GM19438 (cell line): ENCODE measurements around the gene NGRN.
"Not testable (repeated sequence)": the region's sequence is repeated elsewhere in the genome, so short reads cannot be mapped to it uniquely, and the experiment has no call there.

ENCODE experiments used
- ATAC-seq: cut with Tn5 transposase; IDR thresholded peaks from one replicate; pipeline ENCODE4 v1.9.1; 2021; ENCODE audit warnings: low read depth; ENCODE audit not compliant: unreplicated experiment

The NGRN gene

DNA sequence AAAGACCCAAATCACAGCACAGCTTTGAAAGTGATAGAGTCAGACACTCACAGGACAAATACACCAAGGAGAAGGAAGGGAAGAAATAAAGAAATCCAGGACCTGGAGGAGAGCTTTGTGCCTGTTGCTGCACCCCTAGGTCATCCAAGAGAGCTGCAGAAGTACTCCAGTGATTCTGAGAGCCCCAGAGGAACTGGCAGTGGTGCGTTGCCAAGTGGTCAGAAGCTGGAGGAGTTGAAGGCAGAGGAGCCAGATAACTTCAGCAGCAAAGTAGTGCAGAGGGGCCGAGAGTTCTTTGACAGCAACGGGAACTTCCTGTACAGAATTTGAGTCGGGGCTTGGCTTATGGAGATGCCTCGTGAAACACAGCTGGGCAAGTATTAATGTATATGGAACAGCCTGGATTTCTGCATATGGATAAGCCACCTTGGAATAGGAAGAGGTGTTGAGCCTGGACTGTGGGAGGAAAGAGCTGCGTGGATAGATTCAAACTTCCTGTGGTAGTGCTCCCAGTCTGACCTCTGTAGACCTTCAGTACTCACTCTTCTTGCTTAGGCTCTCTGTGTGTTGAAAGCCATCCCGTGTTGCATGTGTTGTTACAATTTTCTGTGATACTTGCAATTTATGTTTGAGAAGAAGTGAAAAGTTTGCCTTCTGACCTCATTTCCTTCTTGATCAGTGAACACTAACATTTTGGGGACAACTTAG is 6.1 kb downstream of the NGRN start:
- ATAC-seq: no peak

DNA sequence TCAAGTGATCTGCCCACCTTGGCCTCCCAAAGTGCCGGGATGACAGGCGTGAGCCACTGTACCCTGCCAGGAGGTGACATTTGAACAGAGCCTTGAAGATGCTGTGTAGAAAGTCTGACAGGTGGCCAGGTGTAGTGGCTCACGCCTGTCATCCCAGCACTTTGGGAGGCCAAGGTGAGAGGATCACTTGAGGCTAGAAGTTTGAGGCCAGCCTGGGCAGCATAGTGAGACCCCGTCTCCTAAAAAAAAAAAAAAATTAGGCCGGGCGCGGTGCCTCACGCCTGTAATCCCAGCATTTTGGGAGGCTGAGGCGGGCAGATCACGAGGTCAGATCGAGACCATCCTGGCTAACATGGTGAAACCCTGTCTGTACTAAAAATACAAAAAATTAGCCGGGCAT is 13.0 kb downstream of the NGRN start:
- not testable (repeated sequence) for ATAC-seq

DNA sequence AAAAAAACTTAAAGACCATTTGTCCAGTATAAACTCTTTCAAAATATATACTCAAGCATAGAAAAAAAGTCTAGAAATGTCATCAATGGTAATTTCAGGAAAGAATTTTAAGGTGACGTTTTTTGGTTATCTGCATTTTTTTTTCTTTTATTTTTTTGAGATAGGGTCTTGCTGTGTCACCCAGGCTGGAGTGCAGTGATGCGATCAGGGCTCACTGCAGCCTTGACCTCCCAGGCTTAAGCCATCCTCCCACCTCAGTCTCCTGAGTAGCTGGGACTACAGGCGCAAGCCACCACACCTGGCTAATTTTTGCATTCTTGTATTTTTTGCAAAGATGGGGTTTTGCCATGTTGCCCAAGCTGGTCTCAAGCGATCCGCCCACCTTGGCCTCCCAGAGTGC is 15.3 kb downstream of the NGRN start:
- not testable (repeated sequence) for ATAC-seq

DNA sequence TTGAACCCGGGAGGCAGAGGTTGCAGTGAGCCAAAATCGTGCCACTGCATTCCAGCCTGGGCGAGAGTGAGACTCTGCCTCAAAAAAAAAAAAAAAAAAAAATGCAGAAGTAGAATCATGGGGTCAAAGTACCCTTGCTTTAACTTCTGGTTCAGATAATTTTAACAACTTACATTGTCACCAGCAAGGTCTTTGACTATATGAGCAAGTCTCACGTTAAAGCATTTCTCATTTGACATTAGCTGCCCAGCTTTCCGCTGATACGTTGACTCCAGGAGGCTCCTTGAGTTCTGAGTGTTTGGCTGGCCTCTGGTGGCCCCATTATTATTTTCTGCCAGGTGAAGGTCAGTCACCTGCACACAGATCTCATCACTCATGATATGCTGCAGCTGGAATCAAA is 16.2 kb downstream of the NGRN start:
- ATAC-seq: not testable (repeated sequence)

DNA sequence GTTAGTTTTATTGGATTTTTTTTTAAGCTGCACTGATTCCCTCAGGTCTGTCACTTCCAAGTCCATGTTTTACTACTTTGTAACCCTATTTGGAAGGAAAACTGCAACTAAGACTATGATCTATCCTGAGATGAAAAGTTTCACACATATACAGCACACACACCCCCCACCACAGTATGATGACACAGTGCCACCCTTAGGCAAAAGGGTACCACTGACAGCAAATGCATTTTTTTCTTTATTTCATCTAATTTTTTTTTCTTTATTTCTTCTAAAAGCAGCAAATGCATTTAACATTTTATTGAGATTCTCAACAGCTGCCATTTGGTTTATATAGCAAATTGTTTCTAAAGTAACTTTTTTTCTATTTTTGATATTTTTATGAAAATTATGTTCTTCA is 21.2 kb downstream of the NGRN start:
- no peak for ATAC-seq

DNA sequence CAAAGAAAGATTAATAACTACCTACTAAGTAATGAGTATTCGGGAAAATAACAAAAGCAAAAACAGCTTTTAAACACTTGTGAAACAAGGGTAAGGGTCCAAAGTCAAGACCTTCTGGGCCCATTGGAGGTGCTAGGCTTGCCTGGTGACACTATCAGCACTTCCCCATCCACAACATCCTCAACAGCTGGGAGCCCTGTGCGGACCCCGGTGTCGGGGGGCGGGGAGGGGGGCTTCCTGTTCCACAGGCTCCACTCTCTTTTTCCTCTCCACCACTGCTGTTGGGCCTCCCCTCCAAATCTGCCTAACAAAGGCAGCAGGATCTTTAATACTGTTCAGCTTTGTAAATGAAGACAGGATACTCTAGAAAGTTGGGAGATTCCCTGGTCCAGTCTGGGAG is 21.6 kb downstream of the NGRN start:
- no peak for ATAC-seq

DNA sequence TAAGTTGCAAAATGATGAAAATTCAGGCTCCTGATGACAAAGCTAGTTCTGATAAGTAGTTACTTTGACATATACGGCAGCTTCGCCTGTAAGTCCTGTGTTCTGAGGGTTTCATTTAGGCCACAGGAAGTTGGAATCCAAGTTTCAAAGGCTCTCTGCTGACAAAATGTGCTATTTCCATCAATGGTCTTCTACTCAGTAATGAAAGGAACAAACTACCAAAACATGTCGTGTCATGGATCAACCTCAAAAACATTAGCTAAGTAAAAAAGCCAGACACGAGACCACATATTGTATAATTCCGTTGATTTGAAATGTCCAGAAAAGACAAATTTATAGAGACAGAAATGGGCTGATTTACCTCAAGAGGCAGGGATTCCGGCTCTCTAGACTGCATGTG is 22.5 kb downstream of the NGRN start:
- ATAC-seq: no peak

DNA sequence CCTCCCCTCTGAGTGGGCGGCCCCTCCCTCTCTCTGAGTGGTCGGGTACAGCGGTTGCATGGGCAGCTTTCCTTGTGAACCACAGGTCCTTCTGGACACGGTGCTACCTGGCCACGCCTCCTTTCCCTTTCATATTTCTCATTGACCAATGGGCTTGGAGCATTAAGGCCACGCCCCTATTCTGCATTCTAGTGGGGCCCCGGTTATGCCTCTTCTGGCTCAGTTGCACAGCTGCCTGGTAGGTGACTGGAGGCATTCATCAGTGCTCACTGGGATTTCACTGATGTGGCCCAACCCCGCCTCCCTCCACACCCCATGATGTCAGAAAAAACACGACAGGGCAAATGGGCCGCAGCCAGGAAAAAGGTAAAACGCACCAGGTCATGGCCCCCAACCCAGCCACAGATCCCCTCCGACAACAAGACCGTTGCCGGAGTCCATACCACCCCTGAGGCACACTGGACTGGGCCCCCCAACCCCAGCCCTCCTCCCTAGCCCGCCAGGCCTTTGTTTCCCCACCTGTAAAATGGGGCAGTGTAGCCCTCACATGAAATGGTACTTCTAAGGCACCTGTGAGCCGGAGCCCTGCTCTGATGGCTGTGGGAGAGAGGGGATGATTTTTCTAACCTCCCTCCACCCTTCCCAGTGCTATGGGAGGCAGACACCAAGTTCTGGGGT is 26.3 kb downstream of the NGRN start:
- no peak for ATAC-seq

DNA sequence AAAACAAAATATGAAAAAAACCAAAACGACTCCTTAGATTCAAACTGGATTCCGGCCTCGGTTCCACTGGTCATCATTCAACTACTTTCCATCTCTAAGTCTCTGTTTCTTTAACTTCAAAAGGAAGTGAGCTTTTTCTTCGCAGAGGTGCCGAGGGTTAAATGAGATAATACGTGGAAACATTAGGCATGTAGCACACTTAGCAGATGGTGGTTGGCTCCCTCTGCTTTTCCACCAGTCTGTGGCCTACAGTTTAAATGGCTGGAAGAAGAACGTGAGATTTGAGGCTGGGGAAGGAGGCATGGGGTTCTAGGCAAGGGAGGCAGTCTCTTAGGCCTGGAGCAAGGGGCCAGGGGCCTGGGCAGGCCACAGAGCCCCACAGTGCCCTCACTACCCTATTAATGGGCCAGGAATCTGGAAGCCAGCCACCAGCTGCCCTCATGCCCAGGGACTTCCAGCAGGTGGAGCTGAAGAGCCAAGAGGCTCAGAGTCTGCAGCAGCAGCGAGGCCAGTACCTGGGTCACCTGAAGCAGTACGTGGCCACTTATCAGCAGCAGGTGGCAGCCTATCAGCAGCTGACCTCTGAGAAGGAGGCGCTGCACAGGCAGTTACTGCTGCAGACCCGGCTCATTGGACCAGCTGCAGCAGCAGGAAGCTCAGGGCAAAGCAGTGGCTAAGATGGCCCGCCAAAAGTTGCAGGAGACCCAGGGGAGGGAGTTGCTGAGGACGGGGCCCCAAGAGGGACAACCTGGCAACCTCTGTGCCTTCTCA is 27.8 kb downstream of the NGRN start:
- not testable (repeated sequence) for ATAC-seq

DNA sequence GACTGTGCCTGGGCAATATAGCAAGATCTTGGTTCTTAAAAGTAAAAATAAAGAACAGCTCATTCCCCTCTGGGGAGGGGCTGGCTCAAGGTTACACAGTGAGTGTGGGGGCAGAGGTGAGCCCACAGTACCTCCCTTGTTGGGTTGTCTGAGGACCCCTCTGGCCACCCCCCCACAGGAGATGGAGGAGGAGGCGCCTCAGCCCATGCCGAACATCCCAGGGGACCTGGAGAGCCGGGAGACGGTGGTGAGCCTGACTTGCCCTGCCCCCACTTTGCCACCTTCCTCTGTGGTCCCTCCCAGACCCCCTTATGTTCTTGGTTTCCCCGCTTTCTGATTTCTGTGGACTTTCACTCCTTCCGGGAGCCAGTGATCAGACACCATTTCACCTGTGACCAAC is 28.7 kb downstream of the NGRN start:
- ATAC-seq: no peak

DNA sequence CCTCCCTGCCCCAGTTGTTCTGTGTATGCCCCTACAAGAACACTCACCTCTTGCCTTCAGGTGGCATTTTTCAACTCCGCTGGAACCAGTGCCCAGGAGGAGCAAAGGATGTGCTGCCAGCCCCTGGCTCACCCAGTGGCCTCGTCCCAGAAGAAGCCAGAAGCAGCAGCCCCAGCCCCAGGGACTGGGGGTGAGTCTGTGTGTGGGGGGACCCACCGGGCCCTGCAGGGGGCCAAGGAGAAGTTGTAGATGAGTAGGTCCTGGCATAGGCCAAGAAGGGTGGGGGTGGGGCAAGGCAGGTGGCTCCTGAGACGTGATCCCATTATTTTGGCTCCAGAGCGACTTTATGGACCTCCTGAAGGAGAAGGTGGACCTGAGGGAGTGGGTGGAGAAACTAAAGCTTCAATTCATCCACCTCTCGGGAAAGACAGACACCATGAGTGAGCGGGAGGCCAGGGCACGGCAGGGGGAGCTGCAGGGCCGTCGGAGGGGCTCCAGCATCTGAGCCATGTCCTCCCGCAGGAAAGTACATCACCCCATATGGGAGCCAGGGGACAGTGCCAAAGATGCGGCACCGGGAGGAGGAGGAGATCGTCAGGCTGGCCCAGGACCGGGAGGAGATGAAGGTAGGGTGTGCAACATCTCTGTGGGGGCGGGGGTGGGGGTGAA is 29.3 kb downstream of the NGRN start:
- ATAC-seq: no peak

DNA sequence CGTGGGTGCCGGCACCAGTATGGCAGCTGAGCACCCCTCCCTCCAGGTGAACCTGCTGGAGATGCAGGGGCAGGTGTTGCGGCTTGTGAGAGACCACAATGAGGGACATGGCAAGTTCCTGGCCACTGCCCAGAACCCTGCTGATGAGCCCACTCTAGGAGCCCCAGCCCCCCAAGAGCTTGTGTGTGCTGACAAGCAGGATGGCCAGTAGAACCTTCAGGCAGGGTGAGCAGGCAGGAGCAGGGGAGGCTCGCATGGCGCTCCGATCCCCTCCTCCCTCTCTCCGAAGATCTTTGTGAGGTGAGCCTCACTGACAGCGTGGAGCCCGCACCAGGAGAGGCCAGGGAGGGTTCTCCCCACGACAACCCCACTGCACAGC is 29.8 kb downstream of the NGRN start:
- no peak for ATAC-seq

DNA sequence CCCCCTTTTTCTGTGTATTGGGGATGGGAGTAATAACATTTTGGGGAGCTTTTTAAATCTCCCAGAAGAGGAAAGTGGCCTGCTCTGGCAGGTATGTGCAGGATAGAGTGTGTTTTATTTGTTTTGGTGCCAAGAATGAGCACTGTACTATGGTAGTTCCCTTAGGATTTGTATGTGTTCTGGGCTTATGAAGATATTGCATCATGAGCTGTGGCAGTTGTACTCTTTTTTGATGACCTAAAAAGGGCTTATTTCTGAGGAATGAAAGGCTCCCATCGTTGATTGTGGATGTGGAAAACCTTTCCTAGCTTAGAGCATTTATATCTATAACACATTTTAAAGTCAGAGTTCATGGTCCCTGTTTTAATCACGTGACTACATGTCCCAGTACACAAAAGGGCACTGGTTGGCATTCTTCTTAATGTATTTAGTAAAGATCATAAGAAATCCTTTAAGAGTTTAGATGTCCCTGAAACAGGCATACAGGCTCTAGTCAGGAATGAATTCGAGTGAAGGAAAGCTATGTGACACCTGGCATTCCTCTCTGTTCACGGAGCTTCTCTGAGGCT is 30.9 kb downstream of the NGRN start:
- not testable (repeated sequence) for ATAC-seq

DNA sequence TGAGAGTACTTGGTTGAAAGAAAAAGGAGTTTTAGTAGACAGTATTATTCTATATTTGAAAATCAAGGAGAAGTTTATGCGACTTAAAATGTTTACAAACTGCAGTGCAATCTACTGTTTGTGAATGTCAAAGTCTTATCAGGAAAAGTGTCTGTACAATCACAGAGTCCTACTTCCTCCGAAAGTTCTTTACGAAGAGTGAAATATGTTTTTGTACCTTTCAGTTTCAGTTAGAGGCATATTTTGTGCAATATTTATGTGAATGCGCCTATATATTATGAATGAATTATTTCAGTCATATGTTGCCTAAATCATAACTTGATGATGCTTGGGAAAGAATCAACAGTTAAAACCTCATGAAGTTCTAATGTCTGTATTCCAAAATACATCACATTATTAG is 31.5 kb downstream of the NGRN start:
- ATAC-seq: no peak

DNA sequence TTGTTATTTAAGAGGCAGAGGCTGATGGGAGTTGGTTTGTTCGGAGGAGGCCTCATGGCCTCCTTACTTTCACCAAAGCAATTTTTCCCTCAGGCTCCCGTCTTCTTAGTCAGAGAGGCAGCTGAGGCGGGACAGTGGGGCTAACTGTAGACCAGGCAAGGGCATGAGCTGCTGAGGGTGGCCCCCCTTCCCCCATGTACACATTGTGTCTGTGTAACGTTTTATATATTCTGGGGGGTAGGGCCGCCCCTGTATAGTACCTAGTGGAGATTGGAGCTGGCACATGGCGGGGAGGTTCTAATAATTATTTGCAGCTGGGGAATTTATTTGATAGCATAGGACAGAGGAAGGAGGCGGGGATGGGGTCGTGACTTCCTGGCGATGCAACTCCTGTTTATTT is 35.1 kb downstream of the NGRN start:
- ATAC-seq: no peak

DNA sequence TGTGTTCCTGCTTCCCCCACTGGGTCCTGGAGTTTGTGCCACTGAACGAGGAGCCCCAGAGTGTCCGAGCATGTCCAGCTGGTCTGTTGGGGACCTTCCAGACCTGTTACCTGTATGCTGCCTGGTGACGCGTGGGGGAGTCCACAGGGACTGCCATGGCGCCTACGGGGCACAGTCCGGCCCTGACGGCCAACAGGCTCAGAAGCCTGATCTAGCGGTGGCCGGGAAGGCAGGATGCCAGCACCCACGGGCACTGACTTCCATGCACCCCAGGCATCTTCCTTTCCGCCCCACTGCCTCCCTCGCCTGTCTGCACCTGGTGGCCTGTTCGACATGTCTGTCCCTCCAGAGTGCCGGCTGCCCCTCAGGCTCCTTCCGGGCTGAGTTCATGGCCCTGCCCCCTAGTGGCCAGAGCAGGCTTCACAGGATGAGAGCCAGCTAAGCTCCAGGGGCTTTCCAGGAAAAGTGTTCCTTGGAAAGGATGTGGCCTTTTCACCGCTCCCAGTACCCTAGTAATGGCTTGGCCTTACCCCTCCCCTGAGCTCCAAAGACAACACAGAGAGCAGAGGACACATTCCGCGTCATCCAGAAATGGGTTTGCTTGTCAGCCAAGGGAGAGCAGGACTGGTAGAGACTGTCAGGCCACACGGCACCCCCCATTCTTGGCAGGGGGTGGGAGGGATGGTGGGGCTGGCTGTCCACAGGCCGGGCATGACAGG is 35.7 kb downstream of the NGRN start:
- ATAC-seq: no peak

DNA sequence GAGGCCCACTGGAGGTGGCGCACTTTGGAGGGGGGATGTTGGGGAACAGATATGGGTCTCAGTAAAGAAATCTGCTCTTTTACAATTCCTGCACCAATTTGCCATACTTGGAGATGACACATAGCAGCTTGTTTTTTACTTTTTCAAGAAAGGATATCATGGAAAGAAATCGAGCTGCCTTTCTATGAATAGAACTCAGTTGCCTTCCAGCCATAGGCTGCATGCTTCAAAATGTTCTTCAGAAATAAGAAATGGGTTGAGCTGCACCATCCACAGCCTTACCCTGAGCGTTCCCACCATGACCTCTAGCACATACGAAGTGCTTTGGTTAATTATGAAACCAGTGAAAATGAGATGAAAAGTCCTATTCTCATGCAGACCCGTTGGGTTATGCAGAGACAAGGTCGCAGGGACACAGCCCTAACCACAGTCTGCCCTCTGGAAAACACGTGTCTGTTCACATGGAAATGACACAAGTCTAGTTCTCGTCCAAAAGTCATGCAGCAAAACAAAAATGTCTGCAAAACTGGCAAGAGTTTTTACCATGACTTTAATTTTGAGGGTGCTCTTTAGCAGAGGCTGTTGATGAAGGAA is 36.3 kb downstream of the NGRN start:
- ATAC-seq: no peak

DNA sequence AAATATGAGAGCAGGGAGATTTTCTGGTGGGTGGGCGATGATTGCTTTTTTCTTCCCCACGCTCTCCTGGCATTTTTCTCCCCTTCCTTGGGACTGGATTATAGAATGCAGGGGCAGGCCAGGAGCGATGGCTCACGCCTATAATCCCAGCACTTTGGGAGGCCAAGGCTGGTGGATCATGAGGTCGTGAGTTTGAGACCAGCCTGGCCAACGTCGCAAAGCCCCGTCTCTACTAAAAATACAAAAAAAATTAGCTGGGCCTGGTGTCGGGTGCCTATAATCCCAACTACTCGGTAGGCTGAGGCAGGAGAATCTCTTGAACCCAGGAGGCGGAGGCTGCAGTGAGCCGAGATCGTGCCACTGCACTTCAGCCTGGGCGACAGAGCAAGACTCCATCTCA is 39.9 kb downstream of the NGRN start:
- ATAC-seq: not testable (repeated sequence)

DNA sequence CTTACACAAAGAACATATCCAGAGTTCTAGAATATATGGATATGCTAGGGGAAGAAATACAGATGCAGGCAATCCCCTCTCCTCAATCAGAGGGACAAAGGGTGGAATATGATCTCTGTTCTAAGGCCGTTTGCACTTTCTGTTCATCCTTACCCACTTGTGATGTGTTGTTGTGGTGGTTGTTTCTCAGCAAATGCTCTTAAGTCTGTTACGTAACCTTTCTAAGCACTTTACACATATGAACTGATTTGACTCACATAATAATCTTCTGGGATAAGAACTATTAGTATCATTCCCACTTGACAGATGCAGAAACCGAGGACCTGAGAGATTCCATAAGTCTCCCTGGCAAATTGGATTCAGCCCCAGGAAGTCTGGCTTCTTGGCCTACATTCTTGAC is 40.5 kb downstream of the NGRN start:
- ATAC-seq: no peak

DNA sequence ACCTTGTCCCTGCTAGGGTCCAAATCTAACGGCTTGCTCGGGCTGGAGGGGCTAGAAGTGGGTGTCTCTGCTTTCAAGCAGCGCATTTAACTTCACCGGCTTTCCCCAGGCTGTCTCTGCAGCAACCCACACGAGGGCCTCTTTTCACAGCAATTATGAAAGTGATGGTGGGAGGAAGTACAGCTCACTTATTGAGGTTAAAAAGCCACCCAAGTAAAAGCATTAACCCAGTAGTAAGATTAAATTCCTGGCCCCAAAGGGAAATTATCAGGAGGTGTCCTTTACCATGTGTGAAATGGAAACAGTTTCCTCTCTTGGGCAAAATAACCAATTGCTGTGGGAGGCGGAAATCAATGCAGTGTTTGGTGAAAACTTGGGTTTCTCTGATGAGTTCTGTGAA is 41.1 kb downstream of the NGRN start:
- no peak for ATAC-seq
